COLO668 (cell line): ENCODE data around the gene SF3A1.

Experiments used
- DNase-seq: peaks from one replicate; lab custom pipeline; 2025; ENCODE audit not compliant: unreplicated experiment; lab: John Stamatoyannopoulos, UW

The SF3A1 gene

GRCh38 chr22:30305906-30306626 is 50.6 kb downstream of the SF3A1 start:
- no peak for DNase-seq

GRCh38 chr22:30305519-30305905 is 51.2 kb downstream of the SF3A1 start:
- no peak for DNase-seq

GRCh38 chr22:30304495-30305244 is 52.0 kb downstream of the SF3A1 start:
- DNase-seq: no peak

GRCh38 chr22:30302810-30303138 is 53.9 kb downstream of the SF3A1 start:
- DNase-seq: no peak

- no peak for DNase-seq
Observed at GRCh38 chr22:30301995-30302809, 54.5 kb downstream of the SF3A1 start.

GRCh38 chr22:30299322-30299721 is 57.4 kb downstream of the SF3A1 start:
- DNase-seq: no peak

- DNase-seq: no peak
Observed at GRCh38 chr22:30297991-30298701, 58.5 kb downstream of the SF3A1 start.

GRCh38 chr22:30297276-30297990 is 59.3 kb downstream of the SF3A1 start:
- DNase-seq: no peak

GRCh38 chr22:30296833-30297232 is 59.9 kb downstream of the SF3A1 start:
- no peak for DNase-seq

GRCh38 chr22:30296324-30296723 is 60.4 kb downstream of the SF3A1 start:
- no peak for DNase-seq

- DNase-seq: no peak
Observed at GRCh38 chr22:30295576-30295975, 61.1 kb downstream of the SF3A1 start.

- no peak for DNase-seq
Observed at GRCh38 chr22:30294830-30295229, 61.9 kb downstream of the SF3A1 start.

GRCh38 chr22:30294066-30294465 is 62.6 kb downstream of the SF3A1 start:
- peak; percentile 6 for DNase-seq

- DNase-seq: no peak
Observed at GRCh38 chr22:30293026-30293425, 63.7 kb downstream of the SF3A1 start.

- DNase-seq: no peak
Observed at GRCh38 chr22:30292069-30292970, 64.4 kb downstream of the SF3A1 start.

GRCh38 chr22:30291058-30291892 is 65.4 kb downstream of the SF3A1 start:
- DNase-seq: peak; percentile 61

- DNase-seq: peak; percentile 61
Observed at GRCh38 chr22:30290342-30291057, 66.2 kb downstream of the SF3A1 start.

GRCh38 chr22:30289980-30290313 is 66.7 kb downstream of the SF3A1 start:
- no peak for DNase-seq
